ENCODE results near the gene KLK6. TPM values are rescaled to one million over a fixed set of nuclear protein-coding genes. Genes with fewer than 3 reads are reported as not detected.

Gene KLK6
- total RNA-seq, 4 donors from 2014 or later: 2.1 to 5.9 (median 2.5) TPM; not detected in 1

DNA sequence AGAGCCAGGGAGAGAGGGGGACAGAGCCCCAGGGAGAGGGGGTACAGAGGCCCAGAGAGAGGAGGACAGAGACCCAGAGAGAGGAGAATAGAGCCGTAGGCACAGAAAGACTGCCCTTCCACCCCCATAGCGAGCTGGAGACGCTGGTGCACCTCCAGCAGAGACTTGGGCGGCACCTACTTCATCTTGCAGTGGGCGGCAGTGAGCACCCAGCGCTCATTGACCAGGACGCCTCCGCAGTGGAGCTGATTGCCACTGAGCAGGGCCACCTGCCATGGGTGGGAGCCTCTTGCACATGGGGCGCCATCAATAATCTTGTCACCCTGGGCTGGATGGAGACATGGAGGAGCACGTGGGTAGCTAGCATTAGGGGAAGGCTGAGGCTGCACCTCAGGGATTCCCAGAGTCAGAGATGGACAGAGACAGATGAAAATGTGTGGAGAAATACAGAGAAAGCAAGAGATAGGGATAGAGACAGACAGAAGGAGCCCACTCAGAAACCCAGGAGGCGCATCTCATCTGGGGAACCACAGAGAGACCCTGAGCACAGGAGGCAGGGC is 12.3 kb upstream of the KLK6 start:
- no peak for DNase-seq (ENCODE audit: low spot score in 2 of 2)
- H3K27ac ChIP-seq: no peak overlapping the region
- TF ChIP-seq POLR2A (IDR thresholded peaks at IDR 0.05): no peak
- TF ChIP-seq, protein P1, sequence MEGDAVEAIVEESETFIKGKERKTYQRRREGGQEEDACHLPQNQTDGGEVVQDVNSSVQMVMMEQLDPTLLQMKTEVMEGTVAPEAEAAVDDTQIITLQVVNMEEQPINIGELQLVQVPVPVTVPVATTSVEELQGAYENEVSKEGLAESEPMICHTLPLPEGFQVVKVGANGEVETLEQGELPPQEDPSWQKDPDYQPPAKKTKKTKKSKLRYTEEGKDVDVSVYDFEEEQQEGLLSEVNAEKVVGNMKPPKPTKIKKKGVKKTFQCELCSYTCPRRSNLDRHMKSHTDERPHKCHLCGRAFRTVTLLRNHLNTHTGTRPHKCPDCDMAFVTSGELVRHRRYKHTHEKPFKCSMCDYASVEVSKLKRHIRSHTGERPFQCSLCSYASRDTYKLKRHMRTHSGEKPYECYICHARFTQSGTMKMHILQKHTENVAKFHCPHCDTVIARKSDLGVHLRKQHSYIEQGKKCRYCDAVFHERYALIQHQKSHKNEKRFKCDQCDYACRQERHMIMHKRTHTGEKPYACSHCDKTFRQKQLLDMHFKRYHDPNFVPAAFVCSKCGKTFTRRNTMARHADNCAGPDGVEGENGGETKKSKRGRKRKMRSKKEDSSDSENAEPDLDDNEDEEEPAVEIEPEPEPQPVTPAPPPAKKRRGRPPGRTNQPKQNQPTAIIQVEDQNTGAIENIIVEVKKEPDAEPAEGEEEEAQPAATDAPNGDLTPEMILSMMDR (IDR thresholded peaks at IDR 0.05): no peak
- no peak for TF ChIP-seq EP300 (IDR thresholded peaks at IDR 0.05)
- no peaks in the 10 kb centered on the region for H3K36me3 ChIP-seq
- H3K4me3 ChIP-seq: no peak overlapping the region
- H3K4me1 ChIP-seq: no peaks in the 10 kb centered on the region
- H3K9me3 ChIP-seq: peaks cover 0 to 8% (median 0%) of the 10 kb centered on the region in 4 donors
- 60 to 74% methylated on average over 11 of the region's 11 CpGs for WGBS, 2 donors
- no peaks in the 10 kb centered on the region for H3K27me3 ChIP-seq

DNA sequence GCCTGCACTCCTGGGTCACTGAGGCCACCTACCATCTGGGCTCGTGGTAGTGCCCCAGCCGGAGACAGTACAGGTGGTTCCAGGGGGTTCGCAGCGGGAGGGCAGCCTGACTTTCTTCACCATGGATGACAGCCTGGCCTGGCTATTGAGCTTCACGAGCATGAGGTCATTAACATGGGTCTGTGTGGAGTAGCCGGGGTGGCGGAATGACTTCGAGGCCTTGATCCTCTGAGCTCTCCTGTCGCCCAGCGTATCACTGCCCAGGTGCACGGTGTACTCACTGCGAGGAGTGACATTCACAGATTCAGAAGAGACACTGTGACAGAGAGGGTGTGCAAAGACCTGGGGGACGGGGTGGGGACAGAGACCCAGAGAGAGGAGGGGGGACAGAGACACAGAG is 10.8 kb upstream of the KLK6 start:
- H3K27me3 ChIP-seq: no peaks in the 10 kb centered on the region
- no peak overlapping the region for H3K4me3 ChIP-seq
- H3K27ac ChIP-seq: no peak overlapping the region
- 67 to 68% methylated on average over 11 to 13 of the region's 13 CpGs for WGBS, 2 donors
- no peaks in the 10 kb centered on the region for H3K4me1 ChIP-seq
- TF ChIP-seq EP300 (IDR thresholded peaks at IDR 0.05) (no peak), POLR2A (IDR thresholded peaks at IDR 0.05) (no peak)
- TF ChIP-seq, protein P1 (IDR thresholded peaks at IDR 0.05): no peak
- no peaks in the 10 kb centered on the region for H3K36me3 ChIP-seq
- no peak for DNase-seq (ENCODE audit: low spot score in 2 of 2)
- H3K9me3 ChIP-seq: peaks cover 0 to 3% (median 0%) of the 10 kb centered on the region in 4 donors

DNA sequence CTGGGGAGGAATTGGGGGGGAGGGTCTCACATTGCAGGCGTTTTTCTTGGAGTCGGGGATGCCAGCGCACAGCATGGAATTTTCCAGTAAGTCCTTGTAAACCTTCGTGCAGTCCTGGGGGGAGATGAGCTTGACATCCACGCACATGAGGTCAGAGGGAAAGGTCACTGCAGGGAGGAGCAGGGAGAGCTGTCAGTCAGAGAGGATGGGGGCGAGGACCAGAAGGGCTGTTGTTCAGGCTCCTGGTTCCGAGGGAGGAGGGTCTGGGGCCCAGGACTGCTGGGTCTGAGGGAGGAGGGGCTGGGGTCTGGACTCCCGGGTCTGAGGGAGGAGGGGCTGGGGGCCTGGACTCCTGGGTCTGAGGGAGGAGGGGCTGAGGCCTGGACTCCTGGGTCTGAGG is 10.4 kb upstream of the KLK6 start:
- Histone ChIP-seq H3K36me3 (no peaks in the 10 kb centered on the region), H3K4me3 (no peak overlapping the region), H3K27ac (no peak overlapping the region), H3K27me3 (no peaks in the 10 kb centered on the region), H3K4me1 (no peaks in the 10 kb centered on the region), H3K9me3 (peaks cover 0 to 3% (median 0%) of the 10 kb centered on the region in 4 donors)
- 15 to 40% methylated on average over 7 to 8 of the region's 8 CpGs for WGBS, 2 donors
- no peak for DNase-seq (ENCODE audit: low spot score in 2 of 2)
- TF ChIP-seq, protein P1 (IDR thresholded peaks at IDR 0.05): no peak
- TF ChIP-seq EP300 (IDR thresholded peaks at IDR 0.05): no peak
- no peak for TF ChIP-seq POLR2A (IDR thresholded peaks at IDR 0.05)

DNA sequence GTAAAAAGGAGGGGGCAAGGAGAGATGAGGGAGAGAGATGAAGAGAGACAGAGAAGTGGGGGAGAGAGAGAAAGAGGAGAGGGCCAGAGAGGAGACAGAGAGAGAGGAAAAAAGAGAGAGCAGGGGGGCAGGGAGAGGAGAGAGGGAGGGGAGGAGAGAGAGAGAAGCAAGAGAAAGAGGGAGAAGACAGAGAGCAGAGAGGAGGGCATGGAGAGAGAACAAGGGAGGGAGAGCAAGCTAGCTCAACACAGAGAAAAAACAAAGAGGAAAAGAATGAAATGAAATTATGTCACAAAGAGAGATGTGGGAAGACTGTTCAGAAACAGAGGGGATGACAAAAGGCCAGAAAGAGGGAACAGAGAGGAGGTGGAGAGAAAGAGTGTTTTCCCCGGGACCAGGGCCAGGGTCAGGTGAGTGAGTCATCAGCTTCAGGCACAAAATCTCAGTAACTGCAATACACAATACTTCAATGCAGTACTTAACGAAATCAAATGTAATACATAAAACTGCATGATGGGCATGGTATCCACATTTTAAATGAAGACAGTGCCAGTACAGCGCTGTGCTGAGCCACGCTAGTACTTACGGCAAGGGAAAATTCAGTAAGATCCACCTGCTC is 9.5 kb upstream of the KLK6 start:
- TF ChIP-seq EP300 (IDR thresholded peaks at IDR 0.05) (no peak), POLR2A (IDR thresholded peaks at IDR 0.05) (no peak)
- TF ChIP-seq, protein P1 (IDR thresholded peaks at IDR 0.05): no peak
- H3K9me3 ChIP-seq: no peaks in the 10 kb centered on the region

DNA sequence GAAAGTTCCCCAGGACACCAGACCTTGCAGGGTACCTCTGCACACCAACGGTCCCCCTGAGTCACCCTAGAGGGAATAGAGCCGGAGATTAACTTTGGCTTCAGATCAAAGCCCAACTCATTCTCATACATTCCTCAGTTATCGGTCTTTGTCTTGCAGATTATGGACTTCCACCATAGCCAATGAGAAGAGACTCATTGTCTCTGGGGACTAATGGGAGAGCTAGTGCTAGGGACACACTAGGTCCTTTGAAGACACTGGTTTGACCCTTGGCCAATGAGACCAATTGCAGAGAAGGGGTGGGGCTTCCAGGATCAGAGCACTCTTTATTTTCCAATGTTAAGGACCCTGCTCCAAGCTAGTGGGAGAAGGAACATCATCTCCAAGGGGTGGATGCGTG is 8.2 kb upstream of the KLK6 start:
- Histone ChIP-seq H3K9me3 (no peaks in the 10 kb centered on the region), H3K4me3 (no peak overlapping the region), H3K36me3 (no peaks in the 10 kb centered on the region), H3K27me3 (no peaks in the 10 kb centered on the region), H3K4me1 (no peaks in the 10 kb centered on the region), H3K27ac (no peak overlapping the region)
- no peak for DNase-seq (ENCODE audit: low spot score in 2 of 2)
- 52 to 53% methylated on average over 4 of the region's 4 CpGs for WGBS, 2 donors
- TF ChIP-seq EP300 (IDR thresholded peaks at IDR 0.05) (no peak), POLR2A (IDR thresholded peaks at IDR 0.05) (no peak)
- TF ChIP-seq, protein P1 (IDR thresholded peaks at IDR 0.05): no peak

More for the DNA sequence above, 9.5 kb upstream of the KLK6 start:
- H3K27ac ChIP-seq: no peak overlapping the region
- no peaks in the 10 kb centered on the region for H3K4me1 ChIP-seq
- no peak overlapping the region for H3K4me3 ChIP-seq
- H3K27me3 ChIP-seq: no peaks in the 10 kb centered on the region
- 55 to 61% methylated on average over 5 of the region's 5 CpGs for WGBS, 2 donors
- H3K36me3 ChIP-seq: no peaks in the 10 kb centered on the region
- DNase-seq (ENCODE audit: low spot score in 2 of 2): no peak

Measured in tibial nerve (tissue), 4 donors.